Measurements from ENCODE around the gene DOK6. TPM values are rescaled to one million over a fixed set of nuclear protein-coding genes. Genes with fewer than 3 reads are reported as not detected.
A peak's percentile ranks its signal among the peaks of the same experiment; 100 is the strongest.

DOK6 gene
- total RNA-seq, 1 experiment from 2014 or later, result 4.1 TPM

- no peaks in the 10 kb centered on the region for H3K36me3 Mint-ChIP-seq
- CTCF ChIA-PET, result no interaction called here
These were observed 273.7 kb downstream of the DOK6 start for GRCh38 chr18:69674292-69674877.

DNA sequence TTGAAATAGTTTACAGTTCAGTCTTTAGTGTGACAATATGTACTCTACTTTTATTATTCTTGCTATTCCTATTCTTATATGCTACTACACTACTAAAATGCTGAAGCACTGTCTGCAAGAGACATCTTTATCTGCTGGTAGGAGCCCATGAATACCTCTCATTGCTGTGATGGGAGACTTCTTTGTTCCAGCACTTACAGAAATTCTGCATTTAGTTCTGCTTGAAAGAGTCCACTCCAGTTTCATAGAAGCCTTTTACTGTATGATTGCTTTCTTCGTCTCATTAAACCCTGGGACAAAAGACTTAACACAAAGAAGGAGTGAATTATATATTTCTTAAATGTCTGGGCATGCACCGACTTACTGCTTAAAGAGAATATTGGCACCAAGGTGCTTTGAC lies 274.3 kb downstream of the DOK6 start:
- Mint-ChIP-seq H3K4me3 (no peak overlapping the region), H3K9me3 (no peaks in the 10 kb centered on the region), H3K27me3 (ENCODE audit: low read depth) (no peaks in the 10 kb centered on the region), H3K36me3 (no peaks in the 10 kb centered on the region), H3K27ac (no peak overlapping the region), H3K4me1 (peaks cover 20% of the 10 kb centered on the region)
- peak; percentile 41 for ATAC-seq
- no peak for DNase-seq (ENCODE audit: low spot score)
- TF ChIP-seq IRF2 (CRISPR knock-in tag; IDR thresholded peaks at IDR 0.05; ENCODE audit: borderline replicate concordance, low read depth) (no peak), CREB1 (CRISPR knock-in tag; IDR thresholded peaks at IDR 0.05) (no peak), TEAD4 (CRISPR knock-in tag; IDR thresholded peaks at IDR 0.05) (no peak), ZSCAN18 (CRISPR knock-in tag; IDR thresholded peaks at IDR 0.05) (no peak)
- CTCF ChIA-PET, result no interaction called here
- POLR2A ChIA-PET, result no interaction called here

More at GRCh38 chr18:69674292-69674877, 273.7 kb downstream of the DOK6 start:
- POLR2A ChIA-PET, result no interaction called here
- no peak overlapping the region for H3K27ac Mint-ChIP-seq
- H3K4me1 Mint-ChIP-seq, result peaks cover 17% of the 10 kb centered on the region
- H3K4me3 Mint-ChIP-seq, result no peak overlapping the region
- H3K9me3 Mint-ChIP-seq, result no peaks in the 10 kb centered on the region
- peak; percentile 58 for ATAC-seq
- DNase-seq (ENCODE audit: low spot score), result no peak
- TF ChIP-seq TP53 (CRISPR knock-in tag; IDR thresholded peaks at IDR 0.05) (no peak), PRRX2 (CRISPR knock-in tag; IDR thresholded peaks at IDR 0.05) (no peak), SMAD4 (CRISPR knock-in tag; IDR thresholded peaks at IDR 0.05) (no peak), ZNF396 (CRISPR knock-in tag; IDR thresholded peaks at IDR 0.05; ENCODE audit: borderline replicate concordance) (no peak), MLX (CRISPR knock-in tag; IDR thresholded peaks at IDR 0.05) (no peak), CREM (CRISPR knock-in tag; IDR thresholded peaks at IDR 0.05) (no peak), ZNF263 (CRISPR knock-in tag; IDR thresholded peaks at IDR 0.05; ENCODE audit: low read depth) (no peak)
- no peaks in the 10 kb centered on the region for H3K27me3 Mint-ChIP-seq (ENCODE audit: low read depth)

- ChIA-PET CTCF (no interaction called here), POLR2A (interaction anchor here (0.6 kb wide), 1 partner anchor 385 kb away, joined by 6 read pairs; no protein-coding TSS in a partner anchor)
- no peak for ATAC-seq
- DNase-seq (ENCODE audit: low spot score), result no peak
- peaks cover 43% of the 10 kb centered on the region for H3K4me1 Mint-ChIP-seq
- no peaks in the 10 kb centered on the region for H3K27me3 Mint-ChIP-seq (ENCODE audit: low read depth)
- no peaks in the 10 kb centered on the region for H3K9me3 Mint-ChIP-seq
- no peak overlapping the region for H3K4me3 Mint-ChIP-seq
- H3K27ac Mint-ChIP-seq, result no peak overlapping the region
- no peaks in the 10 kb centered on the region for H3K36me3 Mint-ChIP-seq
- TF ChIP-seq, protein P1, sequence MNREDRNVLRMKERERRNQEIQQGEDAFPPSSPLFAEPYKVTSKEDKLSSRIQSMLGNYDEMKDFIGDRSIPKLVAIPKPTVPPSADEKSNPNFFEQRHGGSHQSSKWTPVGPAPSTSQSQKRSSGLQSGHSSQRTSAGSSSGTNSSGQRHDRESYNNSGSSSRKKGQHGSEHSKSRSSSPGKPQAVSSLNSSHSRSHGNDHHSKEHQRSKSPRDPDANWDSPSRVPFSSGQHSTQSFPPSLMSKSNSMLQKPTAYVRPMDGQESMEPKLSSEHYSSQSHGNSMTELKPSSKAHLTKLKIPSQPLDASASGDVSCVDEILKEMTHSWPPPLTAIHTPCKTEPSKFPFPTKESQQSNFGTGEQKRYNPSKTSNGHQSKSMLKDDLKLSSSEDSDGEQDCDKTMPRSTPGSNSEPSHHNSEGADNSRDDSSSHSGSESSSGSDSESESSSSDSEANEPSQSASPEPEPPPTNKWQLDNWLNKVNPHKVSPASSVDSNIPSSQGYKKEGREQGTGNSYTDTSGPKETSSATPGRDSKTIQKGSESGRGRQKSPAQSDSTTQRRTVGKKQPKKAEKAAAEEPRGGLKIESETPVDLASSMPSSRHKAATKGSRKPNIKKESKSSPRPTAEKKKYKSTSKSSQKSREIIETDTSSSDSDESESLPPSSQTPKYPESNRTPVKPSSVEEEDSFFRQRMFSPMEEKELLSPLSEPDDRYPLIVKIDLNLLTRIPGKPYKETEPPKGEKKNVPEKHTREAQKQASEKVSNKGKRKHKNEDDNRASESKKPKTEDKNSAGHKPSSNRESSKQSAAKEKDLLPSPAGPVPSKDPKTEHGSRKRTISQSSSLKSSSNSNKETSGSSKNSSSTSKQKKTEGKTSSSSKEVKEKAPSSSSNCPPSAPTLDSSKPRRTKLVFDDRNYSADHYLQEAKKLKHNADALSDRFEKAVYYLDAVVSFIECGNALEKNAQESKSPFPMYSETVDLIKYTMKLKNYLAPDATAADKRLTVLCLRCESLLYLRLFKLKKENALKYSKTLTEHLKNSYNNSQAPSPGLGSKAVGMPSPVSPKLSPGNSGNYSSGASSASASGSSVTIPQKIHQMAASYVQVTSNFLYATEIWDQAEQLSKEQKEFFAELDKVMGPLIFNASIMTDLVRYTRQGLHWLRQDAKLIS (CRISPR knock-in tag; IDR thresholded peaks at IDR 0.05; ENCODE audit: borderline replicate concordance), result no peak
- TF ChIP-seq RELA (CRISPR knock-in tag; IDR thresholded peaks at IDR 0.05; ENCODE audit: borderline replicate concordance) (no peak), SMAD3 (CRISPR knock-in tag; IDR thresholded peaks at IDR 0.05; ENCODE audit: borderline replicate concordance) (no peak), TEAD4 (CRISPR knock-in tag; IDR thresholded peaks at IDR 0.05) (no peak), SP1 (CRISPR knock-in tag; conservative IDR thresholded peaks at IDR 0.05) (no peak), ZSCAN18 (CRISPR knock-in tag; IDR thresholded peaks at IDR 0.05) (no peak), TEAD1 (CRISPR knock-in tag; IDR thresholded peaks at IDR 0.05) (no peak), NFYB (CRISPR knock-in tag; conservative IDR thresholded peaks at IDR 0.05; ENCODE audit: low read depth) (no peak), FOXP4 (CRISPR knock-in tag; IDR thresholded peaks at IDR 0.05) (no peak), CREB1 (CRISPR knock-in tag; IDR thresholded peaks at IDR 0.05) (no peak), ESRRA (CRISPR knock-in tag; IDR thresholded peaks at IDR 0.05; ENCODE audit: borderline replicate concordance) (no peak), ZNF396 (CRISPR knock-in tag; IDR thresholded peaks at IDR 0.05; ENCODE audit: borderline replicate concordance) (no peak)
- TF ChIP-seq, protein P2, sequence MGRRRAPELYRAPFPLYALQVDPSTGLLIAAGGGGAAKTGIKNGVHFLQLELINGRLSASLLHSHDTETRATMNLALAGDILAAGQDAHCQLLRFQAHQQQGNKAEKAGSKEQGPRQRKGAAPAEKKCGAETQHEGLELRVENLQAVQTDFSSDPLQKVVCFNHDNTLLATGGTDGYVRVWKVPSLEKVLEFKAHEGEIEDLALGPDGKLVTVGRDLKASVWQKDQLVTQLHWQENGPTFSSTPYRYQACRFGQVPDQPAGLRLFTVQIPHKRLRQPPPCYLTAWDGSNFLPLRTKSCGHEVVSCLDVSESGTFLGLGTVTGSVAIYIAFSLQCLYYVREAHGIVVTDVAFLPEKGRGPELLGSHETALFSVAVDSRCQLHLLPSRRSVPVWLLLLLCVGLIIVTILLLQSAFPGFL (CRISPR knock-in tag; IDR thresholded peaks at IDR 0.05; ENCODE audit: borderline replicate concordance), result no peak
These were observed 276.9 kb downstream of the DOK6 start for GRCh38 chr18:69677595-69677994.

Data from WTC11 (cell line).